GM21619 (cell line): ENCODE measurements around the gene DNAH7.
"Not testable (repeated sequence)": the region's sequence is repeated elsewhere in the genome, so short reads cannot be mapped to it uniquely, and the experiment has no call there.

Experiments
- ATAC-seq: cut with Tn5 transposase; IDR thresholded peaks from one replicate; pipeline ENCODE4 v1.9.1; 2021; ENCODE audit not compliant: unreplicated experiment

DNAH7 gene

GRCh38 chr2:195984923-195985726, 83.5 kb downstream of the DNAH7 start:
- no peak for ATAC-seq

- ATAC-seq: no peak
These were observed 101.3 kb downstream of the DNAH7 start for GRCh38 chr2:195967336-195967735.

- ATAC-seq: peak; percentile 87
These were observed 106.8 kb downstream of the DNAH7 start for GRCh38 chr2:195961873-195962272.

GRCh38 chr2:195959341-195959740, 109.3 kb downstream of the DNAH7 start:
- no peak for ATAC-seq

GRCh38 chr2:195956725-195957124, 111.9 kb downstream of the DNAH7 start:
- no peak for ATAC-seq

GRCh38 chr2:195945056-195945455, 123.6 kb downstream of the DNAH7 start:
- ATAC-seq: no peak

GRCh38 chr2:195937176-195937575, 131.5 kb downstream of the DNAH7 start:
- ATAC-seq: no peak

GRCh38 chr2:195934484-195934883, 134.2 kb downstream of the DNAH7 start:
- ATAC-seq: no peak

- no peak for ATAC-seq
These were observed 139.1 kb downstream of the DNAH7 start for GRCh38 chr2:195929531-195929930.

- no peak for ATAC-seq
These were observed 143.5 kb downstream of the DNAH7 start for GRCh38 chr2:195925120-195925519.

GRCh38 chr2:195923889-195924288, 144.7 kb downstream of the DNAH7 start:
- no peak for ATAC-seq

- ATAC-seq: not testable (repeated sequence)
These were observed 151.5 kb downstream of the DNAH7 start for GRCh38 chr2:195917021-195917600.

GRCh38 chr2:195912079-195912478, 156.6 kb downstream of the DNAH7 start:
- no peak for ATAC-seq

- no peak for ATAC-seq
These were observed 158.1 kb downstream of the DNAH7 start for GRCh38 chr2:195910570-195910969.

- no peak for ATAC-seq
These were observed 158.7 kb downstream of the DNAH7 start for GRCh38 chr2:195909926-195910325.

- no peak for ATAC-seq
These were observed 161.2 kb downstream of the DNAH7 start for GRCh38 chr2:195907474-195907873.

GRCh38 chr2:195903956-195904355, 164.7 kb downstream of the DNAH7 start:
- no peak for ATAC-seq

GRCh38 chr2:195902857-195903256, 165.8 kb downstream of the DNAH7 start:
- no peak for ATAC-seq

- ATAC-seq: no peak
These were observed 169.4 kb downstream of the DNAH7 start for GRCh38 chr2:195899226-195899625.

- ATAC-seq: no peak
These were observed 170.0 kb downstream of the DNAH7 start for GRCh38 chr2:195898505-195899191.

GRCh38 chr2:195891081-195891480, 177.6 kb downstream of the DNAH7 start:
- ATAC-seq: no peak

GRCh38 chr2:195879153-195879552, 189.5 kb downstream of the DNAH7 start:
- ATAC-seq: no peak
